NCI-H446 treated with DMSO at 0.1 percent for 48 hours (cell line): ENCODE results near the gene NMT2.
A peak's percentile ranks its signal among the peaks of the same experiment; 100 is the strongest.
"Not testable (repeated sequence)": the region's sequence is repeated elsewhere in the genome, so short reads cannot be mapped to it uniquely, and the experiment has no call there.

ENCODE experiments used
- DNase-seq: peaks from one replicate; lab custom pipeline; 2025; lab: John Stamatoyannopoulos, UW

Gene NMT2

GRCh38 chr10:15168291-15168785 lies at the start of gene NMT2:
NMT2 (minus strand) TSS chr10:15168693; CDS start chr10:15168612, 81 bp downstream.
- peak; percentile 72 for DNase-seq

- DNase-seq, result no peak
These were observed 48.2 kb upstream of the NMT2 start for GRCh38 chr10:15216700-15217099.

DNA sequence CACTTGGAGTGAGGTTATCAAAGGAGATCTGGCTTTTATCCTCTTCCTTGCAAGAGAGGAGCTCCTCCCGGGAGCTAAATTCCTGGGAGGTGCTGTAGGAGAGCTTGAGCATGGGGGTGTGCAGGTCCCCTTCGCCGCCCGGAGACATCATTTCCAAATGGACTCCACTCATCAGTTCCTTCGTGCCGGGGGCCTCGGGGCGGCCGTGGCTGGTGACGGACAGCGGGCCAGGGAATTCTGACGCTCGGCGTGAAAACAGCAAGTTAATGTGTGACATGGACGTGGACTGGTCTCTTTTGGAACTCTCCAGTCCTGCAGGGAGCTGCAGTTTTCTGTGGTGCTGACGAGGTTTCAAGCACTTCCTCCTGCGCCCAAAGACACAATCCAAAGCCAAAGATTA lies 45.7 kb upstream of the NMT2 start:
- no peak for DNase-seq

GRCh38 chr10:15213461-15213861 lies 45.0 kb upstream of the NMT2 start:
- no peak for DNase-seq

- no peak for DNase-seq
These were observed 43.0 kb upstream of the NMT2 start for GRCh38 chr10:15211464-15211979.

- DNase-seq, result no peak
These were observed 42.0 kb upstream of the NMT2 start for GRCh38 chr10:15210521-15210920.

GRCh38 chr10:15209827-15210509 lies 41.5 kb upstream of the NMT2 start:
- DNase-seq, result peak; percentile 39

DNA sequence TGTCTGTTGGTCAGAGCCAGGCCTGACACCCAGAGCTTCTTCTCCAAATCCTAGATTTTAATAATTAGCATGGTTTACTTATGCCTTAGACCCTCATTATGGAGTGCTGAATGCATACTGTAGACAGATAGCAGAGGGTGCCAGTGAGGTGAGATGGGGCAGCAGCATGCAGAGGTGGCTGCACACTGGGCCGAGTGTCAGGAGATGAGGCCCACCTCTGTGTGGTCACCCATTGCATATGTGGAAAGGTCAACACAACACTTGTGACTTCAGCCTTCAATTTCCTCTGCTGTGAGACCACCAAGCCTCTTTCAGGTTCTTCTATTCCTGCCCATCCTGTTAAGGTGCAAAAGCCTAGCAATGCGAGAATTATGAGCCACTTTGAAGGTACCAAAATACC lies 39.7 kb upstream of the NMT2 start:
- no peak for DNase-seq

DNA sequence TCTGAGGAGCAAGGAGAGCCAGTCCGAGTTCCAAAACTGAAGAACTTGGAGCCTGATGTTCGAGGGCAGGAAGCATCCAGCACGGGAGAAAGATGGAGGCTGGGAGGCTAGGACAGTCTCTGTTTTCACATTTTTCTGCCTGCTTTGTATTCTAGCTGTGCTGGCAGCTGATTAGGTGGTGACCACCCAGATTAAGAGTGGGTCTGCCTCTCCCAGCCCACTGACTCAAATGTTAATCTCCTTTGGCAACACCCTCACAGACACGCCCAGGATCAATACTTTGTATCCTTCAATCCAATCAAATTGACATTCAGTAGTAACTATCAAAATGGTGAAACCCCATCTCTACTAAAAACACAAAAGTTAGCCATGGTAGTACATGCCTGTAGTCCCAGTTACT lies 38.9 kb upstream of the NMT2 start:
- not testable (repeated sequence) for DNase-seq

- DNase-seq, result no peak
These were observed 34.1 kb upstream of the NMT2 start for GRCh38 chr10:15202639-15203038.

GRCh38 chr10:15202301-15202621 lies 33.8 kb upstream of the NMT2 start:
- not testable (repeated sequence) for DNase-seq

DNA sequence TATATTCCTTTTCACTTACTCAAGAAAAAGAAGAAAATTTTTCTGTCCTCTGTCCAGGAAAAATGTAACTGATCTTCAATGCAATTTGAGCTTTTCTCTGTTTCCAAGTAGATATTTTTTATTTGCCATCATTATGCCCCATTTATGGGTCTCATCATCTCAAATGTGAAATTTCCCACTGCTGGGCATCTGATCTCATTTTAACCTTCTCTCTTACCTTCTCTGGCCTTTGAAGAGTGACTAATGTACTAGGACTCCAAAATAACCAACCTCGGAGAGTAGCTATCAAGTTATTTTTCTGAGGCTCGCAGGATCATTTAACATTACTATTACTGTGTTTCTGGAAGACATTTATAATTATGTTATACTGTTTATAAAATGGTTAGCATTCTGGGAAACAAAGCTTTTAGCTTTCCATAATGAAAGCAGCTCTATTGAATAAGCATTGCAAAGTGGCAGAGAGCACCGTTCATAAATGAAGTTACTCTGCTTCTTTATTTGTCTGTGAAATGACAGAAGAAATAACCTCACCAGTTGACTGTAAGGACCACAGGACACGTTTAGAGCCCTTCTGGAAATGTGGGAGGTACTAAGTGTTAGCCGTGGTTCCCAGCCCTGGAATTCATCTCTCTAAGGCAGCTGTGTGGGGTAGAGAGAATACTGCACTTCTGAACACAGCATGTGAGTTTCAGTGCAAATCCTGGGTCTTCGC lies 33.3 kb upstream of the NMT2 start:
- no peak for DNase-seq

DNA sequence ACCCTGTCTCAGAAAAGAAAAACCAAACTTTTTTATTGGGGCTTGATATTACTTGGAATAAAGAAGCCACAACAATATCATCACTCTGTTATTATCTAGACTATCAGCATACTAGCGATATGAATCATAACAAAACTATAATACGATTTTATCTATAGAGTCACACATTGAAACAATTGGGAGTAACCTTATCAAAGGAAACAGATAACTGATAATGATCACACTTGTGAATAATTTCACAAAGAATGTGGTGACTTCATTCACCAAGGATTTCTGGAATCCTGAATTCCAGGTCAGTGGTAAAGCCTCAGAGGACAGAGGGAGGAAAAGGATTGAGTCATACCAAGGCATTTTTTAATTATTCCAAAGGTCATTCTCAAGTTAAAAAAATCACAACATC lies 32.1 kb upstream of the NMT2 start:
- DNase-seq, result no peak

DNA sequence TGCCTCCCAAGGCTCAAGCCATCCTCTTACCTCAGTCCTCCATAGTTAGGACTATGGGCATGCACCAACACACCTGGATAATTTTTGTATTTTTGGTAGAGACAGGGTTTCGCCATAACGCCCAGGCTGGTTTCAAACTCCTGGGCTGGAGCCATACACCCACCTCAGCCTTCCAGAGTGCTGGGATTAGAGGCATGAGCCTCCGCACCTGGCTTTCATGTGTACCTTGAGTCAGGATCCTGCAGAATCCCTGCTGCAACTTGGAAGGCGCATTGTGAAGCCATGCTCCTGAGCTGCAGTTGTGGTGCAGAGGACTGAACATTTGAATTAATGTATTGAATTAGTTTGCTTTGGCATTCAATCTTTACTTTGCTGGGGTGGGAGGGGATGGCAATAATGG lies 29.4 kb upstream of the NMT2 start:
- no peak for DNase-seq

DNA sequence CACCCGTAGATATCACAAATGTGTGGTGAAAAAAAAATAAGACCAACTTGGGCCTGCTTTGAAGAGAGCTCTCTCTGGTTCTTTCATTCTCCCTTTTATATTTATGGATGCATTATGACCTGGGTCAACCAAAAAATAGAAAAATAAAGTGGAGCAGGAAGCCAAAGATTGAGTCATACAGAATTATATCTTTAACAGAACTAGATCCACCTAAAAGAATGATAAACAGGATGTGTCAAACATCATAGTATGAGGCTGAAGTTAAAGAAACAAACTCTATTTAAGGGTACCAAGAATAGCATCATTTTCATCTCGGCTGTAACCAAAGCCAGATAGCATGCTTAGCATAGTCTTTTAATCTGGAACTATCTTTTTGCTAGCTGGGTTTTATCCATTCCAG lies 28.8 kb upstream of the NMT2 start:
- no peak for DNase-seq

- no peak for DNase-seq
These were observed 27.7 kb upstream of the NMT2 start for GRCh38 chr10:15196021-15196834.

GRCh38 chr10:15189133-15189885 lies 20.8 kb upstream of the NMT2 start:
- no peak for DNase-seq

- DNase-seq, result no peak
These were observed 20.1 kb upstream of the NMT2 start for GRCh38 chr10:15188603-15189002.

DNA sequence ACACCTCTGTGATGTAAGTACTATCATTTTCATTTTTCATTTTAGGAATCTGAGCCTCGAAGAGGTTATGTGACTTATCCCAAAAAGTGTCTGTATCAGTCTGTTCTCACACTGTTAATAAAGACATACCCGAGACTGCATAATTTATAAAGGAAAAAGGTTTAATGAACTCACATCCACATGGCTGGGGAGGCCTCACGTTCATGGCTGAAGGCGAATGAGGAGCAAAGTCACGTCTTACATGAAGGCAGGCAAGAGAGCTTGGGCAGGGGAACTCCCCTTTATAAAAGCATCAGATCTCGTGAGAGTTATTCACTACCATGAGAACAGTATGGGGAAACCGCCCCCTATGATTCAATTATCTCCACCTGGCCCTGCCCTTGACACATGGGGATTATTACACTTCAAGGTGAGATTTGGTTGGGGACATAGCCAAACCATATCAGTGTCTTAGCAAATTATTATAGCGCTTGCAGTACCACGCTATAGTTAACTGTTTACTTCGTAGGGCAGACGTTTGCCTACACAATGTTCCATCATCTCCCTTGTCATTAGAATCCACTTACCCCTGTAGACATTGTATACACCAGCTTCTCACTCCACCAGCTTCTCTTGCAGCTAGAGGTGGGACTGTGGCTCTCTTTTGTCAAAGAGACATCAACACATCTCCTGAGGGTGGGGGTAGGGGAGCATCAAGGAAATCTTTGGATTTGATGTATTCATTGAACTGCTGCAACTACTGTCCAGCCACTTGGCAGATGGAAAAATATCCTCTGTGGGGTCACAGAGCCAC lies 15.4 kb upstream of the NMT2 start:
- DNase-seq, result no peak

- DNase-seq, result no peak
These were observed 14.2 kb upstream of the NMT2 start for GRCh38 chr10:15182540-15183207.
